GM12878 (cell line): Measurements from ENCODE around the gene KCNK7.

Experiments
- ASH2L ChIP-seq: fragments of 300-600, 200-600 bp; sonication (generic); IDR thresholded peaks from 2 replicates; pipeline ENCODE4 v1.6.1; 2017; ENCODE audit warnings: low read depth, mild to moderate bottlenecking, borderline replicate concordance
- ATF3 ChIP-seq: IDR thresholded peaks from 2 replicates; pipeline ENCODE4 v1.6.1; 2011; ENCODE audit warnings: low read depth, mild to moderate bottlenecking, low read length, moderate library complexity, borderline replicate concordance; ENCODE audit errors: extremely low read depth
- CTCF ChIP-seq, 3 experiments: IDR thresholded peaks in 2 of 3; conservative IDR thresholded peaks in 1 of 3; 2 replicates each; pipeline ENCODE4 v1.5.1; 2011; ENCODE audit warnings: low read depth in 3 of 3, low read length in 3 of 3, mild to moderate bottlenecking in 3 of 3, control low read depth in 2 of 3, moderate library complexity in 2 of 3, inconsistent platforms in 1 of 3, mixed read lengths in 1 of 3; ENCODE audit not compliant: control insufficient read depth in 2 of 3, insufficient read depth in 1 of 3; ENCODE audit errors: extremely low read depth in 1 of 3
- E2F8 ChIP-seq: fragments of 450-650 bp; IDR thresholded peaks from 2 replicates; pipeline ENCODE4 v1.6.1; 2018; ENCODE audit warnings: mild to moderate bottlenecking, low read depth, moderate library complexity; ENCODE audit not compliant: partially characterized antibody
- KAT2A ChIP-seq: conservative IDR thresholded peaks from 2 replicates; pipeline ENCODE4 v1.6.1; 2011; ENCODE audit warnings: low read depth, low read length; ENCODE audit not compliant: control insufficient read depth
- MXI1 ChIP-seq: fragments of 150-350 bp; IDR thresholded peaks from 2 replicates; pipeline ENCODE4 v1.6.1; 2011; ENCODE audit warnings: low read depth, mild to moderate bottlenecking, inconsistent platforms, low read length, improper control_type of control experiment
- TF ChIP-seq, protein P1 (sequence below): IDR thresholded peaks from 2 replicates; pipeline ENCODE4 v1.6.1; 2012; ENCODE audit warnings: low read depth, low read length, improper control_type of control experiment

DNA sequence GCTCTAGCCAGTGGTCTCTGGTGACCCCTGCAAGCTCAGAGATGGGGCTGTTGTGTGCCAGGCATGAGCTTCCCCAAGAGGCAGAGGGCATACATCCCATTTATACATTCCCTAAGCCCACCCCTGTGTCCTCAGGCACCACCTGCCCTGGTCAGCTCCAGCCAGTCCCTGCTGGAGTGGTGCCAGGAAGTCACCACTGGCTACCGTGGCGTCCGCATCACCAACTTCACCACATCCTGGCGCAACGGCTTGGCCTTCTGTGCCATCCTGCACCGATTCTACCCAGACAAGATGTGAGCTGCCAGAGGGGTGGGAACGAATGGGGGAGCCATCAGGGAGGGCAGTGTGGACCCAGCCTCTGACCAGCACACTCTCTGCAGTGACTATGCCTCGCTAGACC is 11.5 kb downstream of the KCNK7 start:
- TF ChIP-seq CTCF (IDR thresholded peaks at IDR 0.05 in 2 of 3, conservative IDR thresholded peaks at IDR 0.05 in 1 of 3; ENCODE audit: control insufficient read depth in 2 of 3, extremely low read depth in 1 of 3, insufficient read depth in 1 of 3, low read depth in 3 of 3, low read length in 3 of 3) (no peak), ATF3 (no peak), ASH2L (no peak), MXI1 (no peak), E2F8 (no peak), KAT2A (no peak)
- TF ChIP-seq, protein P1, sequence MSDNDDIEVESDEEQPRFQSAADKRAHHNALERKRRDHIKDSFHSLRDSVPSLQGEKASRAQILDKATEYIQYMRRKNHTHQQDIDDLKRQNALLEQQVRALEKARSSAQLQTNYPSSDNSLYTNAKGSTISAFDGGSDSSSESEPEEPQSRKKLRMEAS, result no peak
